HepG2 (cell line): Measurements from ENCODE around the gene CD1B. TPM values are rescaled to one million over a fixed set of nuclear protein-coding genes. Genes with fewer than 3 reads are reported as not detected.

Experiments used
- ATAC-seq: fragments of 200-7000 bp; cut with Tn5 transposase; 3 replicates; pipeline ENCODE4 v1.9.1; 2020; ENCODE audit warnings: mild to moderate bottlenecking, moderate library complexity
- BruUV-seq: library from RNA; stranded (reverse); fragments of 400-500 nt; replicated peaks from 2 replicates; lab custom pipeline; 2021; lab: Mats Ljungman, UMichigan
- CTCF ChIA-PET: fragments of 300-600 bp; formaldehyde crosslinking; extraction: SDS; loops from one replicate; lab custom pipeline; 2021; ENCODE audit warnings: low total read pairs, inconsistent platforms, low intra/inter-chr PET ratio; lab: Yijun Ruan, JAX
- POLR2A ChIA-PET: fragments of 350-600 bp; sonication (Branson Sonifier 250); formaldehyde crosslinking; loops from one replicate; lab custom pipeline; 2020; ENCODE audit warnings: antibody characterized with exemption, inconsistent platforms; lab: Yijun Ruan, JAX
- DNase-seq: peaks from one replicate; pipeline ENCODE4 v3.0.0-alpha.2; 2015; ENCODE audit warnings: low spot score
- FAIRE-seq: peaks from 3 replicates; lab custom pipeline; 2011; peaks lifted over from hg19 to GRCh38; lab: Jason Lieb, UNC
- H2AFZ ChIP-seq: one replicate; pipeline ENCODE4 v1.6.1; 2011; ENCODE audit warnings: low read length, inconsistent platforms
- H3K27ac ChIP-seq: fragments of 300-600 bp; 3 replicates; pipeline ENCODE4 v1.8.0; 2011; ENCODE audit warnings: mixed run types, mild to moderate bottlenecking, mixed read lengths, low read length, inconsistent platforms; ENCODE audit not compliant: insufficient read depth; ENCODE audit errors: extremely low read length
- H3K27me3 ChIP-seq, 2 experiments: fragments of 200-600 bp in 1 of 2; 2 replicates in 1 of 2; 3 replicates in 1 of 2; pipeline versions ENCODE4 v1.6.0 to v1.8.0; 2011; ENCODE audit warnings: low read length in 2 of 2, mild to moderate bottlenecking in 2 of 2, moderate library complexity in 2 of 2, inconsistent platforms in 1 of 2; ENCODE audit not compliant: insufficient read depth in 2 of 2, control insufficient read depth in 1 of 2
- H3K36me3 ChIP-seq, 2 experiments: fragments of 200-600 bp in 1 of 2; replicated peaks in 1 of 2; 2 replicates in 1 of 2; 3 replicates in 1 of 2; pipeline versions ENCODE4 v1.5.1 to v1.8.0; 2011; ENCODE audit warnings: low read length in 2 of 2, inconsistent platforms in 1 of 2; ENCODE audit not compliant: insufficient read depth in 2 of 2, control insufficient read depth in 1 of 2
- H3K4me1 ChIP-seq: 2 replicates; pipeline ENCODE4 v1.5.1; 2012; ENCODE audit warnings: low read length, inconsistent platforms; ENCODE audit not compliant: insufficient read depth
- H3K4me2 ChIP-seq: 2 replicates; pipeline ENCODE4 v1.6.0; 2011; ENCODE audit warnings: low read depth, low read length, inconsistent platforms
- H3K4me3 ChIP-seq, 3 experiments: fragments of 200-600 bp in 1 of 3; sonication (generic), shearing (Covaris generic) in 1 of 3; replicated peaks in 1 of 3; 2 replicates each; pipeline ENCODE4 v1.5.1; 2011 to 2016; ENCODE audit warnings: low read length in 3 of 3, inconsistent platforms in 2 of 3, low read depth in 2 of 3, mild to moderate bottlenecking in 2 of 3, control low read depth in 1 of 3, mixed read lengths in 1 of 3; ENCODE audit not compliant: insufficient read depth in 1 of 3
- H3K79me2 ChIP-seq: one replicate; pipeline ENCODE4 v1.6.1; 2011; ENCODE audit warnings: low read length, inconsistent platforms; ENCODE audit not compliant: insufficient read depth
- H3K9ac ChIP-seq: 2 replicates; pipeline ENCODE4 v1.6.0; 2011; ENCODE audit warnings: mild to moderate bottlenecking, low read depth, low read length, inconsistent platforms; ENCODE audit not compliant: insufficient read depth
- H3K9me3 ChIP-seq: 2 replicates; pipeline ENCODE4 v1.5.1; 2012; ENCODE audit warnings: mild to moderate bottlenecking, low read length
- H4K20me1 ChIP-seq: 2 replicates; pipeline ENCODE4 v1.6.0; 2011; ENCODE audit warnings: inconsistent platforms, mild to moderate bottlenecking, low read length, moderate library complexity; ENCODE audit not compliant: insufficient read depth
- AGO1 ChIP-seq: fragments of 200-400 bp; formaldehyde crosslinking; IDR thresholded peaks from 2 replicates; pipeline ENCODE4 v1.6.1; 2017; ENCODE audit warnings: mild to moderate bottlenecking, low read depth, low read length, moderate library complexity; ENCODE audit not compliant: poor library complexity, severe bottlenecking
- ATM ChIP-seq: fragments of 450-650 bp; IDR thresholded peaks from 2 replicates; pipeline ENCODE4 v1.7.1; 2017; ENCODE audit warnings: mild to moderate bottlenecking, borderline replicate concordance
- CREB1 ChIP-seq, 2 experiments: fragments of 450-650 bp in 1 of 2; IDR thresholded peaks; 2 replicates each; pipeline ENCODE4 v1.6.1; 2016 to 2017; ENCODE audit warnings: control low read depth in 1 of 2, mild to moderate bottlenecking in 1 of 2, missing compliant biosample characterization in 1 of 2, missing genetic modification characterization in 1 of 2
- ERF ChIP-seq: IDR thresholded peaks from 2 replicates; pipeline ENCODE4 v1.6.1; 2018; ENCODE audit warnings: missing biosample characterization, missing genetic modification reagents
- NCOR1 ChIP-seq: fragments of 200-600 bp; sonication (generic); IDR thresholded peaks from 2 replicates; pipeline ENCODE4 v1.7.0; 2017; ENCODE audit warnings: antibody characterized with exemption, low read length, borderline replicate concordance
- PHF20 ChIP-seq: sonication (generic); formaldehyde crosslinking; IDR thresholded peaks from 2 replicates; pipeline ENCODE4 v1.5.0; 2020; ENCODE audit warnings: mild to moderate bottlenecking, missing genetic modification reagents
- RNF2 ChIP-seq: fragments of 450-650 bp; conservative IDR thresholded peaks from 2 replicates; pipeline ENCODE4 v1.6.1; 2016; ENCODE audit warnings: low read depth
- RORA ChIP-seq: sonication (generic); formaldehyde crosslinking; IDR thresholded peaks from 2 replicates; pipeline ENCODE4 v1.5.0; 2020; ENCODE audit warnings: mild to moderate bottlenecking, missing genetic modification reagents, moderate library complexity
- SP4 ChIP-seq: sonication (generic); formaldehyde crosslinking; IDR thresholded peaks from 2 replicates; pipeline ENCODE4 v1.8.1; 2023; ENCODE audit warnings: mild to moderate bottlenecking, missing genetic modification reagents
- ZKSCAN8 ChIP-seq: IDR thresholded peaks from 2 replicates; pipeline ENCODE4 v1.6.1; 2016; ENCODE audit warnings: borderline replicate concordance, missing genetic modification reagents, missing compliant biosample characterization
- ZMYM4 ChIP-seq: sonication (generic); formaldehyde crosslinking; IDR thresholded peaks from 2 replicates; pipeline ENCODE4 v1.8.1; 2023; ENCODE audit warnings: mild to moderate bottlenecking, missing genetic modification reagents
- ZNF180 ChIP-seq: sonication (generic); formaldehyde crosslinking; IDR thresholded peaks from 2 replicates; pipeline ENCODE4 v1.4.0; 2020; ENCODE audit warnings: low read depth, missing genetic modification reagents, borderline replicate concordance
- ZNF562 ChIP-seq: sonication (generic); formaldehyde crosslinking; IDR thresholded peaks from 2 replicates; pipeline ENCODE4 v1.8.0; 2022; ENCODE audit warnings: missing genetic modification reagents, borderline replicate concordance
- ZNF724P ChIP-seq: sonication (generic); formaldehyde crosslinking; IDR thresholded peaks from 2 replicates; pipeline ENCODE4 v1.8.0; 2022; ENCODE audit warnings: missing genetic modification reagents, borderline replicate concordance
- ZNF773 ChIP-seq: sonication (generic); formaldehyde crosslinking; IDR thresholded peaks from 2 replicates; pipeline ENCODE4 v1.4.0; 2020; ENCODE audit warnings: missing genetic modification reagents, borderline replicate concordance
- ZNF775 ChIP-seq: sonication (generic); formaldehyde crosslinking; IDR thresholded peaks from 2 replicates; pipeline ENCODE4 v1.4.0; 2020; ENCODE audit warnings: missing genetic modification reagents, mild to moderate bottlenecking, moderate library complexity, borderline replicate concordance
- WGBS: methylation state at CpG from one replicate; pipeline ENCODE4 v1.1.6; 2017; ENCODE audit warnings: low lambda C conversion rate; 5-methylcytosine and 5-hydroxymethylcytosine counted together
- in situ Hi-C: cut with HindIII; loops from 2 replicates; pipeline ENCODE4 v1.10.0; 2017; ENCODE audit warnings: low pct_unique_long_range_greater_than_20kb; ENCODE audit not compliant: extremely low pct_ligation_motif_present
- intact Hi-C: fragments of 100-400 bp; cut with micrococcal nuclease; formaldehyde crosslinking; loops from one replicate; pipeline ENCODE4 v1.10.0; 2022; ENCODE audit not compliant: unreplicated experiment
- polyA plus RNA-seq, 8 experiments: library from polyadenylated mRNA; depleted of rRNA in 3 of 8; stranded (reverse) in 7 of 8; unstranded in 1 of 8; fragments of >200 nt; fragmentation: Illumina TruSeq in 4 of 8; extraction: Trizol in 4 of 8; gene quantifications; 2 replicates each; pipeline versions ENCODE4 v1.2.1 to v1.2.3, GENCODE V29; 2011 to 2016; ENCODE audit warnings: low read depth in 4 of 8, missing spikeins in 1 of 8, mixed read lengths in 1 of 8; ENCODE audit not compliant: insufficient read depth in 1 of 8
- total RNA-seq, 5 experiments: library from RNA; depleted of rRNA; stranded (reverse); fragments of >200 nt; fragmentation: Illumina TruSeq; extraction: Trizol; gene quantifications; 2 replicates each; pipeline ENCODE4 v1.2.3, GENCODE V29; 2016; ENCODE audit warnings: low read depth in 1 of 5

Gene CD1B
- total and polyA plus RNA-seq, 2 of the 13 experiments (the other 11 are each of a cell fraction or from before 2014, with no cell fraction given), result not detected

- no TSS peak for BruUV-seq
- 5% methylated on average over 11 of the region's 11 CpGs for WGBS
- Histone ChIP-seq H3K4me2 (no peak overlapping the region), H3K27ac (no peak overlapping the region), H3K27me3 (no peaks in the 10 kb centered on the region), H3K9me3 (no peaks in the 10 kb centered on the region; the same call in 1 of the 2 replicates), H3K79me2 (no peaks in the 10 kb centered on the region), H4K20me1 (no peaks in the 10 kb centered on the region), H3K4me3 (no peak overlapping the region), H2AFZ (no peak overlapping the region), H3K4me1 (no peaks in the 10 kb centered on the region), H3K9ac (no peak overlapping the region), H3K36me3 (no peaks in the 10 kb centered on the region)
- TF ChIP-seq ZNF562 (CRISPR knock-in tag) (no peak), ZNF775 (CRISPR knock-in tag) (no peak), ZNF724P (no peak), ZNF180 (CRISPR knock-in tag) (no peak), RNF2 (no peak), ERF (CRISPR knock-in tag) (no peak), PHF20 (no peak), AGO1 (no peak), SP4 (no peak), ATM (no peak), RORA (CRISPR knock-in tag) (no peak), NCOR1 (no peak), ZMYM4 (CRISPR knock-in tag) (no peak), CREB1 (IDR thresholded peaks at IDR 0.05) (no peak), CREB1 (CRISPR knock-in tag; IDR thresholded peaks at IDR 0.05) (no peak), ZNF773 (no peak), ZKSCAN8 (CRISPR knock-in tag) (no peak)
- FAIRE-seq (no peak), DNase-seq (no peak), ATAC-seq (no peak)
- ChIA-PET CTCF (no interaction called here), POLR2A (no interaction called here)
- in situ Hi-C loops (no loop called here), intact Hi-C loops (no loop called here)
These were observed 783 bp downstream of the CD1B start for GRCh38 chr1:158330391-158331105.
